ENCODE data around the gene DSG3.

DNA sequence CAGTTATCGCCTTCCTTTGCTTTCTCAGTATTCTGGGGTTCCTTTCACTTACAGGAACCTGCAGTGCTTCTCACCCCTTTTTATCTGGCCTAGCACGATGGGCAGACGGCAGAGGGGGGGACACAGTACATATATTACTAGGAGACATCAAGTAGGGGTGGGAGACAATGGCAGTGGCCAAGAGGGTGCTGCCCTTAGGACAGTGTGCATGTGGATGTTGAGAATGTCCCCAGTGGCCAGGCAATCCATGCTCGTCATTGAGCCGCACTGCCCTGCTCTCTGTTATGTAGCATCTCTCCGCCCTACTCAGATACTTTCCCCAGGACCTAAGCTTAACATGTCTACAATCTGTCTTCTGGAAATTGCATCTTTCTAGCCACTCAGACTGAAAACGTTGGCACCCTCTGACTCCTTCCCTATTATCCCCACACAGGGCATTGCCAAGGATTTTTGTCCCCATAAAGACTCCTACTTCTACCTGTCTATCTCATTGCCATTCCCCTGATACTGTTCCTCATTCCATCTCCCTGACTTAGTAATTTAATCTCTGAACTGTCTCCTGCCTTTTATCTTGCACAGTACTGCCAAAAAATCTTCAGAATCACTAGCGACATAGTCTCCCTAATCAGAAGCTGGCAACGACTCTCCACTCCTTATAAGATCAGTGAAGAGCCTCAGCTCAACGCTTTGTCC, 57.1 kb downstream of the DSG3 start:
- TF ChIP-seq ZC3H10 (CRISPR knock-in tag; IDR thresholded peaks at IDR 0.05) (no peak), RARB (CRISPR knock-in tag; IDR thresholded peaks at IDR 0.05) (no peak), ZNF8 (CRISPR knock-in tag; IDR thresholded peaks at IDR 0.05) (no peak), ZFP3 (CRISPR knock-in tag; IDR thresholded peaks at IDR 0.05) (no peak), ARNTL (CRISPR knock-in tag; IDR thresholded peaks at IDR 0.05; ENCODE audit: borderline replicate concordance, low read depth) (no peak), PATZ1 (CRISPR knock-in tag; IDR thresholded peaks at IDR 0.05; ENCODE audit: borderline replicate concordance) (no peak), TCF4 (CRISPR knock-in tag; IDR thresholded peaks at IDR 0.05; ENCODE audit: borderline replicate concordance) (no peak), SNAI2 (CRISPR knock-in tag; IDR thresholded peaks at IDR 0.05) (no peak), ZFP30 (CRISPR knock-in tag; IDR thresholded peaks at IDR 0.05) (no peak), CREB5 (CRISPR knock-in tag; IDR thresholded peaks at IDR 0.05; ENCODE audit: low read depth) (no peak)
- TF ChIP-seq, protein P1, sequence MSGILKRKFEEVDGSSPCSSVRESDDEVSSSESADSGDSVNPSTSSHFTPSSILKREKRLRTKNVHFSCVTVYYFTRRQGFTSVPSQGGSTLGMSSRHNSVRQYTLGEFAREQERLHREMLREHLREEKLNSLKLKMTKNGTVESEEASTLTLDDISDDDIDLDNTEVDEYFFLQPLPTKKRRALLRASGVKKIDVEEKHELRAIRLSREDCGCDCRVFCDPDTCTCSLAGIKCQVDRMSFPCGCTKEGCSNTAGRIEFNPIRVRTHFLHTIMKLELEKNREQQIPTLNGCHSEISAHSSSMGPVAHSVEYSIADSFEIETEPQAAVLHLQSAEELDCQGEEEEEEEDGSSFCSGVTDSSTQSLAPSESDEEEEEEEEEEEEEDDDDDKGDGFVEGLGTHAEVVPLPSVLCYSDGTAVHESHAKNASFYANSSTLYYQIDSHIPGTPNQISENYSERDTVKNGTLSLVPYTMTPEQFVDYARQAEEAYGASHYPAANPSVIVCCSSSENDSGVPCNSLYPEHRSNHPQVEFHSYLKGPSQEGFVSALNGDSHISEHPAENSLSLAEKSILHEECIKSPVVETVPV (CRISPR knock-in tag; IDR thresholded peaks at IDR 0.05): no peak

Data from SK-N-SH treated with all-trans-retinoic acid at 6 μM for 48 hours (cell line).